ENCODE data around the gene IGLL5. TPM values are rescaled to one million over a fixed set of nuclear protein-coding genes. Genes with fewer than 3 reads are reported as not detected.
"Not testable (repeated sequence)": the region's sequence is repeated elsewhere in the genome, so short reads cannot be mapped to it uniquely, and the experiment has no call there.

IGLL5 gene
- total RNA-seq, 1 donor from 2014 or later, result not detected

- no peak for DNase-seq (ENCODE audit: low read depth, low spot score)
These were observed 3.4 kb upstream of the IGLL5 start for GRCh38 chr22:22884010-22884887.

GRCh38 chr22:22884888-22885840 lies 2.5 kb upstream of the IGLL5 start:
- no peak for DNase-seq (ENCODE audit: low read depth, low spot score)

- DNase-seq (ENCODE audit: low read depth, low spot score), result no peak
These were observed 1.1 kb upstream of the IGLL5 start for GRCh38 chr22:22886546-22886945.

GRCh38 chr22:22888571-22889353 lies 1.1 kb downstream of the IGLL5 start:
- no peak for DNase-seq (ENCODE audit: low read depth, low spot score)

- no peak for DNase-seq (ENCODE audit: low read depth, low spot score)
These were observed 2.5 kb downstream of the IGLL5 start for GRCh38 chr22:22890085-22890484.

- no peak for DNase-seq (ENCODE audit: low read depth, low spot score)
These were observed 3.6 kb downstream of the IGLL5 start for GRCh38 chr22:22891139-22891621.

- DNase-seq (ENCODE audit: low read depth, low spot score), result no peak
These were observed 4.8 kb downstream of the IGLL5 start for GRCh38 chr22:22892096-22893052.

GRCh38 chr22:22893077-22893805 lies 5.6 kb downstream of the IGLL5 start:
- no peak for DNase-seq (ENCODE audit: low read depth, low spot score)

- DNase-seq (ENCODE audit: low read depth, low spot score), result no peak
These were observed 6.5 kb downstream of the IGLL5 start for GRCh38 chr22:22893891-22894739.

- no peak for DNase-seq (ENCODE audit: low read depth, low spot score)
These were observed 7.4 kb downstream of the IGLL5 start for GRCh38 chr22:22894740-22895731.

GRCh38 chr22:22895776-22896445 lies 8.3 kb downstream of the IGLL5 start:
- no peak for DNase-seq (ENCODE audit: low read depth, low spot score)

- no peak for DNase-seq (ENCODE audit: low read depth, low spot score)
These were observed 9.0 kb downstream of the IGLL5 start for GRCh38 chr22:22896601-22897000.

- no peak for DNase-seq (ENCODE audit: low read depth, low spot score)
These were observed 9.5 kb downstream of the IGLL5 start for GRCh38 chr22:22897091-22897490.

- DNase-seq (ENCODE audit: low read depth, low spot score), result no peak
These were observed 10.3 kb downstream of the IGLL5 start for GRCh38 chr22:22897947-22898346.

GRCh38 chr22:22898411-22898950 lies 10.9 kb downstream of the IGLL5 start:
- DNase-seq (ENCODE audit: low read depth, low spot score), result not testable (repeated sequence)

- DNase-seq (ENCODE audit: low read depth, low spot score), result not testable (repeated sequence)
These were observed 11.9 kb downstream of the IGLL5 start for GRCh38 chr22:22899342-22900080.

Data from pulmonary artery endothelial cell (primary cell).